ENCODE measurements around the gene CEP72.
A peak's percentile ranks its signal among the peaks of the same experiment; 100 is the strongest.

Gene CEP72

GRCh38 chr5:592158-592557, 20.0 kb upstream of the CEP72 start:
- no peak for TF ChIP-seq TEAD4 (IDR thresholded peaks at IDR 0.05)

GRCh38 chr5:593511-593910, 18.6 kb upstream of the CEP72 start:
- TF ChIP-seq CREB1 (IDR thresholded peaks at IDR 0.05; ENCODE audit: low read depth), result no peak
- no peak for TF ChIP-seq REST (IDR thresholded peaks at IDR 0.05; ENCODE audit: low read depth)
- no peak for TF ChIP-seq EGR1 (IDR thresholded peaks at IDR 0.05)
- TF ChIP-seq NFIC (IDR thresholded peaks at IDR 0.05), result no peak
- no peak for TF ChIP-seq RAD21 (IDR thresholded peaks at IDR 0.05; ENCODE audit: low read depth)
- no peak for TF ChIP-seq USF1 (IDR thresholded peaks at IDR 0.05)
- TF ChIP-seq EP300 (IDR thresholded peaks at IDR 0.05; ENCODE audit: borderline replicate concordance), result no peak
- no peak for TF ChIP-seq FOXM1 (IDR thresholded peaks at IDR 0.05; ENCODE audit: borderline replicate concordance, low read depth)
- TF ChIP-seq TAF1 (IDR thresholded peaks at IDR 0.05; ENCODE audit: low read depth), result no peak
- no peak for TF ChIP-seq ZBTB7A (IDR thresholded peaks at IDR 0.05; ENCODE audit: low read depth)
- TF ChIP-seq CEBPB (IDR thresholded peaks at IDR 0.05), result no peak
- TF ChIP-seq YY1 (IDR thresholded peaks at IDR 0.05; ENCODE audit: low read depth), result no peak
- TF ChIP-seq TEAD4 (IDR thresholded peaks at IDR 0.05), result no peak
- TF ChIP-seq MAX (IDR thresholded peaks at IDR 0.05), result no peak
- TF ChIP-seq TCF12 (IDR thresholded peaks at IDR 0.05; ENCODE audit: low read depth), result no peak

- no peak for TF ChIP-seq TEAD4 (IDR thresholded peaks at IDR 0.05)
- TF ChIP-seq EP300 (IDR thresholded peaks at IDR 0.05; ENCODE audit: borderline replicate concordance), result no peak
- TF ChIP-seq TCF12 (IDR thresholded peaks at IDR 0.05; ENCODE audit: low read depth), result peak; percentile 49; the same call in 1 of the 2 replicates
- no peak for TF ChIP-seq NFIC (IDR thresholded peaks at IDR 0.05)
- TF ChIP-seq CREB1 (IDR thresholded peaks at IDR 0.05; ENCODE audit: low read depth), result no peak
- no peak for TF ChIP-seq CEBPB (IDR thresholded peaks at IDR 0.05)
Observed at GRCh38 chr5:594226-594860, 17.8 kb upstream of the CEP72 start.

- TF ChIP-seq USF1 (IDR thresholded peaks at IDR 0.05), result no peak
- no peak for TF ChIP-seq TCF12 (IDR thresholded peaks at IDR 0.05; ENCODE audit: low read depth)
- TF ChIP-seq TAF1 (IDR thresholded peaks at IDR 0.05; ENCODE audit: low read depth), result no peak
- TF ChIP-seq ZBTB7A (IDR thresholded peaks at IDR 0.05; ENCODE audit: low read depth), result no peak
- TF ChIP-seq CREB1 (IDR thresholded peaks at IDR 0.05; ENCODE audit: low read depth), result no peak
- no peak for TF ChIP-seq EP300 (IDR thresholded peaks at IDR 0.05; ENCODE audit: borderline replicate concordance)
- TF ChIP-seq FOXM1 (IDR thresholded peaks at IDR 0.05; ENCODE audit: borderline replicate concordance, low read depth), result no peak
- TF ChIP-seq NFIC (IDR thresholded peaks at IDR 0.05), result no peak
- TF ChIP-seq YY1 (IDR thresholded peaks at IDR 0.05; ENCODE audit: low read depth), result no peak
- TF ChIP-seq REST (IDR thresholded peaks at IDR 0.05; ENCODE audit: low read depth), result no peak
- TF ChIP-seq EGR1 (IDR thresholded peaks at IDR 0.05), result no peak
- no peak for TF ChIP-seq MAX (IDR thresholded peaks at IDR 0.05)
- TF ChIP-seq TEAD4 (IDR thresholded peaks at IDR 0.05), result no peak
- TF ChIP-seq CEBPB (IDR thresholded peaks at IDR 0.05), result no peak
- no peak for TF ChIP-seq RAD21 (IDR thresholded peaks at IDR 0.05; ENCODE audit: low read depth)
Observed at GRCh38 chr5:595285-595875, 16.8 kb upstream of the CEP72 start.

GRCh38 chr5:597871-598563, 14.1 kb upstream of the CEP72 start:
- TF ChIP-seq TCF12 (IDR thresholded peaks at IDR 0.05; ENCODE audit: low read depth), result no peak

- TF ChIP-seq RAD21 (IDR thresholded peaks at IDR 0.05; ENCODE audit: low read depth) (no peak), CREB1 (IDR thresholded peaks at IDR 0.05; ENCODE audit: low read depth) (no peak), NFIC (IDR thresholded peaks at IDR 0.05) (no peak), ZBTB7A (IDR thresholded peaks at IDR 0.05; ENCODE audit: low read depth) (no peak), TAF1 (IDR thresholded peaks at IDR 0.05; ENCODE audit: low read depth) (no peak), EP300 (IDR thresholded peaks at IDR 0.05; ENCODE audit: borderline replicate concordance) (no peak), REST (IDR thresholded peaks at IDR 0.05; ENCODE audit: low read depth) (no peak), FOXM1 (IDR thresholded peaks at IDR 0.05; ENCODE audit: borderline replicate concordance, low read depth) (no peak), MAX (IDR thresholded peaks at IDR 0.05) (no peak), TCF12 (IDR thresholded peaks at IDR 0.05; ENCODE audit: low read depth) (no peak), USF1 (IDR thresholded peaks at IDR 0.05) (no peak)
Observed at GRCh38 chr5:598564-598890, 13.6 kb upstream of the CEP72 start.

All from Ishikawa (cell line).